GM10248 (cell line): ENCODE data around the gene SLC13A2.
"Not testable (repeated sequence)": the region's sequence is repeated elsewhere in the genome, so short reads cannot be mapped to it uniquely, and the experiment has no call there.

Source experiments
- CTCF ChIA-PET: fragments of 300-600 bp; sonication (Branson Sonifier 250); formaldehyde crosslinking; extraction: SDS; loops from one replicate; lab custom pipeline; 2021; ENCODE audit warnings: antibody characterized with exemption; lab: Yijun Ruan, JAX
- POLR2A ChIA-PET: fragments of 350-650 bp; sonication (Branson Sonifier 250); formaldehyde crosslinking; extraction: SDS; loops from one replicate; lab custom pipeline; 2020; ENCODE audit warnings: antibody characterized with exemption; lab: Yijun Ruan, JAX
- DNase-seq: peaks from one replicate; pipeline ENCODE4 v3.0.0; 2012; ENCODE audit errors: extremely low spot score
- CTCF ChIP-seq: IDR thresholded peaks from 2 replicates; pipeline ENCODE4 v1.5.1; 2012; ENCODE audit warnings: mild to moderate bottlenecking, low read depth; ENCODE audit errors: extremely low read depth, missing control alignments, control extremely low read depth

SLC13A2 gene

GRCh38 chr17:28466001-28466400, 7.4 kb upstream of the SLC13A2 start:
- no peak for DNase-seq
- CTCF ChIA-PET, result interaction anchor here (1.1 to 1.8 kb wide), 4 partner anchors 15 to 49 kb away, joined by 3 to 5 read pairs (median 4); no protein-coding TSS in a partner anchor
- no peak for TF ChIP-seq CTCF
- POLR2A ChIA-PET, result no interaction called here

- CTCF ChIA-PET, result interaction anchor here (1.1 to 1.8 kb wide), 4 partner anchors 14 to 81 kb away, joined by 3 to 5 read pairs (median 4); no protein-coding TSS in a partner anchor
These were observed 6.9 kb upstream of the SLC13A2 start for GRCh38 chr17:28466521-28467048.

GRCh38 chr17:28467456-28468025, 5.9 kb upstream of the SLC13A2 start:
- ChIA-PET POLR2A (no interaction called here), CTCF (interaction anchor here (1.3 to 1.6 kb wide), 2 partner anchors 51 to 80 kb away, joined by 3 to 6 read pairs; no protein-coding TSS in a partner anchor)
- no peak for TF ChIP-seq CTCF
- DNase-seq, result no peak

More at GRCh38 chr17:28466521-28467048, 6.9 kb upstream of the SLC13A2 start:
- no peak for TF ChIP-seq CTCF
- DNase-seq, result no peak
- POLR2A ChIA-PET, result no interaction called here

- DNase-seq, POLR2A ChIA-PET: not testable (repeated sequence)
- CTCF ChIA-PET, result interaction anchor here (1.3 to 1.6 kb wide), 2 partner anchors 10 to 52 kb away, joined by 3 to 6 read pairs; no protein-coding TSS in a partner anchor
These were observed 5.3 kb upstream of the SLC13A2 start for GRCh38 chr17:28468033-28468735.

- DNase-seq, result no peak
- ChIA-PET POLR2A (no interaction called here), CTCF (interaction anchor here (1.3 to 1.6 kb wide), 2 partner anchors 9 to 52 kb away, joined by 3 to 6 read pairs; no protein-coding TSS in a partner anchor)
- no peak for TF ChIP-seq CTCF
These were observed 4.7 kb upstream of the SLC13A2 start for GRCh38 chr17:28468781-28469180.

GRCh38 chr17:28469376-28469775, 4.1 kb upstream of the SLC13A2 start:
- CTCF ChIA-PET, result interaction anchor here (1.3 kb wide), 1 partner anchor 9 kb away, joined by 3 read pairs; no protein-coding TSS in a partner anchor

More at GRCh38 chr17:28469376-28469775, 4.1 kb upstream of the SLC13A2 start:
- TF ChIP-seq CTCF, result no peak
- POLR2A ChIA-PET, result no interaction called here
- DNase-seq, result no peak
